Measurements from ENCODE around the gene EIF2AK3. TPM values are rescaled to one million over a fixed set of nuclear protein-coding genes. Genes with fewer than 3 reads are reported as not detected.

Gene EIF2AK3
- total and polyA plus RNA-seq, 2 donors (not counting 1 experiment from before 2014, with no cell fraction given): 11.9 to 19.8 TPM

DNA sequence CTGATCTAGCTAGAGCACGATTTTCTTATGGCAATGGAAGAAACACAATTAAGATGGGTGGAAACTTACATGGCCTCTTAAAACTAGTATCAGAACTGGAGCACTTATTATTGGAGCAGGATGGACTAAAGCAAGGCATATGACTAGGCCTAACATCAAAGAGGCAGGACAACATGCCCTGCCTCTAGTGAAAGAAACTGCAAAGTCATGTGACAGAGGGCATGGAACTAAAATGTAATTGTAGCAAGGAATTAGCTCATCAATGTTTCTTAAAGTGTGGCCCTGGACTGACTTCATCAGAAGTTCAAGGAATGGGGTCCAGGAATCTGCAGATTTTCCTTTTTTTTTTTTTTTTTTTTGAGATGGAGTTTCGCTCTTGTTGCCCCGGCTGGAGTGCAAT lies 5.3 kb upstream of the EIF2AK3 start:
- Histone ChIP-seq H3K4me1 (ENCODE audit: control insufficient read depth, extremely low read depth, insufficient read depth, low read length) (no peaks in the 10 kb centered on the region), H3K4me3 (replicated peaks in 1 of 4; ENCODE audit: control extremely low read depth in 1 of 4, insufficient read depth in 1 of 4, low read depth in 3 of 4, low read length in 4 of 4) (no peak overlapping the region), H3K36me3 (ENCODE audit: control insufficient read depth, insufficient read depth, low read length) (no peaks in the 10 kb centered on the region), H3K9me3 (ENCODE audit: control insufficient read depth, insufficient read depth, low read depth, low read length) (no peaks in the 10 kb centered on the region), H2AFZ (ENCODE audit: low read length) (no peak overlapping the region), H3K4me2 (ENCODE audit: extremely low read depth, insufficient read depth, low read length) (no peak overlapping the region), H3K9ac (ENCODE audit: insufficient read depth, low read length) (no peak overlapping the region), H3K27me3 (ENCODE audit: control insufficient read depth, insufficient read depth, low read length) (peaks cover 6% of the 10 kb centered on the region), H4K20me1 (ENCODE audit: control insufficient read depth, extremely low read depth, insufficient read depth, low read length) (no peaks in the 10 kb centered on the region), H3K27ac (ENCODE audit: insufficient read depth, low read length) (no peak overlapping the region), H3K79me2 (ENCODE audit: control insufficient read depth, insufficient read depth, low read length) (no peaks in the 10 kb centered on the region)
- no peak for DNase-seq (ENCODE audit: low read depth in 2 of 2)
- no peak for TF ChIP-seq EZH2 (IDR thresholded peaks at IDR 0.05; ENCODE audit: low read length, missing control alignments)
- TF ChIP-seq, protein P1, sequence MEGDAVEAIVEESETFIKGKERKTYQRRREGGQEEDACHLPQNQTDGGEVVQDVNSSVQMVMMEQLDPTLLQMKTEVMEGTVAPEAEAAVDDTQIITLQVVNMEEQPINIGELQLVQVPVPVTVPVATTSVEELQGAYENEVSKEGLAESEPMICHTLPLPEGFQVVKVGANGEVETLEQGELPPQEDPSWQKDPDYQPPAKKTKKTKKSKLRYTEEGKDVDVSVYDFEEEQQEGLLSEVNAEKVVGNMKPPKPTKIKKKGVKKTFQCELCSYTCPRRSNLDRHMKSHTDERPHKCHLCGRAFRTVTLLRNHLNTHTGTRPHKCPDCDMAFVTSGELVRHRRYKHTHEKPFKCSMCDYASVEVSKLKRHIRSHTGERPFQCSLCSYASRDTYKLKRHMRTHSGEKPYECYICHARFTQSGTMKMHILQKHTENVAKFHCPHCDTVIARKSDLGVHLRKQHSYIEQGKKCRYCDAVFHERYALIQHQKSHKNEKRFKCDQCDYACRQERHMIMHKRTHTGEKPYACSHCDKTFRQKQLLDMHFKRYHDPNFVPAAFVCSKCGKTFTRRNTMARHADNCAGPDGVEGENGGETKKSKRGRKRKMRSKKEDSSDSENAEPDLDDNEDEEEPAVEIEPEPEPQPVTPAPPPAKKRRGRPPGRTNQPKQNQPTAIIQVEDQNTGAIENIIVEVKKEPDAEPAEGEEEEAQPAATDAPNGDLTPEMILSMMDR (conservative IDR thresholded peaks at IDR 0.05 in 1 of 2, IDR thresholded peaks at IDR 0.05 in 1 of 2; ENCODE audit: low read depth in 1 of 2, low read length in 2 of 2): no peak

GRCh38 chr2:88628571-88628939 lies 1.3 kb upstream of the EIF2AK3 start:
- H3K9ac ChIP-seq (ENCODE audit: insufficient read depth, low read length): no peak overlapping the region
- no peak overlapping the region for H2AFZ ChIP-seq (ENCODE audit: low read length)
- DNase-seq (ENCODE audit: low read depth in 2 of 2): no peak
- no peaks in the 10 kb centered on the region for H3K36me3 ChIP-seq (ENCODE audit: control insufficient read depth, insufficient read depth, low read length)
- no peaks in the 10 kb centered on the region for H3K4me1 ChIP-seq (ENCODE audit: control insufficient read depth, extremely low read depth, insufficient read depth, low read length)
- H3K79me2 ChIP-seq (ENCODE audit: control insufficient read depth, insufficient read depth, low read length): peaks cover 28% of the 10 kb centered on the region
- TF ChIP-seq, protein P1 (conservative IDR thresholded peaks at IDR 0.05 in 1 of 2, IDR thresholded peaks at IDR 0.05 in 1 of 2; ENCODE audit: low read depth in 1 of 2, low read length in 2 of 2): no peak
- no peak for TF ChIP-seq EZH2 (IDR thresholded peaks at IDR 0.05; ENCODE audit: low read length, missing control alignments)
- no peaks in the 10 kb centered on the region for H3K27me3 ChIP-seq (ENCODE audit: control insufficient read depth, insufficient read depth, low read length)
- peak overlapping the region; percentile 100 for H3K27ac ChIP-seq (ENCODE audit: insufficient read depth, low read length)
- peak overlapping the region; percentile 86 for H3K4me2 ChIP-seq (ENCODE audit: extremely low read depth, insufficient read depth, low read length)
- H3K9me3 ChIP-seq (ENCODE audit: control insufficient read depth, insufficient read depth, low read depth, low read length): no peaks in the 10 kb centered on the region
- no peaks in the 10 kb centered on the region for H4K20me1 ChIP-seq (ENCODE audit: control insufficient read depth, extremely low read depth, insufficient read depth, low read length)
- peak overlapping the region; percentile 50 to 90 (median 74) for H3K4me3 ChIP-seq (replicated peaks in 1 of 4; ENCODE audit: control extremely low read depth in 1 of 4, insufficient read depth in 1 of 4, low read depth in 3 of 4, low read length in 4 of 4)

DNA sequence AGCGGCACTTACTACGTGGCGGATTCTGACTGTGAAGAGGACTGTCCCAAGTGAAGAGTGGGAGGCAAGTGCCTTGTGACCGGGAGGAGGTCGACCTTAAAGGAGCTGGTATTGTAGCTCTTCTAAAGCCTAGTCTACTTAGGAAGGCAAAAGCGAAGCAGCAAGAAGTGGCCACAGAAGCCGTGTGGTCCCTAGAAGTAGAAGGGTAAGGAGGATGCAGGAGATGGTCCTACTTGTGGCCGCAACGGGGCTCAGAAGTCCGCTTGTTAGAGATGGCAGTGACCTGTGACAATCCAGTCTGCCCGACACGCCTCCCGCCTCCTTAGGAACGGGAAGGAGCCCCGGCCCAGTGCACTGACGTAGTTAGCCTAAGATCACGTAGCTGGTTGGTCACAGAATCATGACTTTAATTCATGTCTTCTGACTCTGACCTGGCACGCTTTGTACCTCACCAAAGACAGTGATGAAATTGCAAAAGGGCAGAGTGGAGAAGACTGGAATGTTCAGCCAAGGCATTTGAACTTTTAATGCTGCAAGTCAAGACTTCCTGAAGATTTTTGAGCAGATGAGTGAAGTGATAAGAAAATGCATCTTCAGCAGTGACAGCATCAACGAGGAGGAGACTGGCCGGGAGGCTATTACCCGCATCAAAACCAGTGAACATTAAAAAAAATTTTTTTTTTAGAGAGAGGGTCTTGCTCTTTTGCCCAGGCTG lies 749 bp upstream of the EIF2AK3 start:
- TF ChIP-seq, protein P1 (conservative IDR thresholded peaks at IDR 0.05 in 1 of 2, IDR thresholded peaks at IDR 0.05 in 1 of 2; ENCODE audit: low read depth in 1 of 2, low read length in 2 of 2): no peak
- TF ChIP-seq EZH2 (IDR thresholded peaks at IDR 0.05; ENCODE audit: low read length, missing control alignments): no peak
- H4K20me1 ChIP-seq (ENCODE audit: control insufficient read depth, extremely low read depth, insufficient read depth, low read length): no peaks in the 10 kb centered on the region
- H3K4me3 ChIP-seq (replicated peaks in 1 of 4; ENCODE audit: control extremely low read depth in 1 of 4, insufficient read depth in 1 of 4, low read depth in 3 of 4, low read length in 4 of 4): peak overlapping the region; percentile 50 to 90 (median 74)
- H3K27ac ChIP-seq (ENCODE audit: insufficient read depth, low read length): peak overlapping the region; percentile 100
- H3K36me3 ChIP-seq (ENCODE audit: control insufficient read depth, insufficient read depth, low read length): no peaks in the 10 kb centered on the region
- H2AFZ ChIP-seq (ENCODE audit: low read length): peak overlapping the region; percentile 87
- peak overlapping the region; percentile 95 for H3K9ac ChIP-seq (ENCODE audit: insufficient read depth, low read length)
- DNase-seq (ENCODE audit: low read depth in 2 of 2): peak; percentile 96 to 97
- H3K27me3 ChIP-seq (ENCODE audit: control insufficient read depth, insufficient read depth, low read length): no peaks in the 10 kb centered on the region
- no peaks in the 10 kb centered on the region for H3K9me3 ChIP-seq (ENCODE audit: control insufficient read depth, insufficient read depth, low read depth, low read length)
- peaks cover 31% of the 10 kb centered on the region for H3K79me2 ChIP-seq (ENCODE audit: control insufficient read depth, insufficient read depth, low read length)
- peak overlapping the region; percentile 86 for H3K4me2 ChIP-seq (ENCODE audit: extremely low read depth, insufficient read depth, low read length)
- H3K4me1 ChIP-seq (ENCODE audit: control insufficient read depth, extremely low read depth, insufficient read depth, low read length): no peaks in the 10 kb centered on the region

Measured in fibroblast of lung (primary cell).